Measurements from ENCODE around the gene IFNB1.

GRCh38 chr9:21081451-21081850, 3.7 kb upstream of the IFNB1 start:
- TF ChIP-seq EZH2 (IDR thresholded peaks at IDR 0.05; ENCODE audit: insufficient read depth, poor library complexity, severe bottlenecking) (no peak), EZH2phosphoT487 (IDR thresholded peaks at IDR 0.05; ENCODE audit: insufficient read depth, low read depth) (no peak)
